Nucleus accumbens (tissue), 56 donors: ENCODE measurements around the gene TTYH2.

Experiments
- DNase-seq, 56 donors: peaks; one replicate each; lab custom pipeline; 2025; lab: John Stamatoyannopoulos, UW

TTYH2 gene

DNA sequence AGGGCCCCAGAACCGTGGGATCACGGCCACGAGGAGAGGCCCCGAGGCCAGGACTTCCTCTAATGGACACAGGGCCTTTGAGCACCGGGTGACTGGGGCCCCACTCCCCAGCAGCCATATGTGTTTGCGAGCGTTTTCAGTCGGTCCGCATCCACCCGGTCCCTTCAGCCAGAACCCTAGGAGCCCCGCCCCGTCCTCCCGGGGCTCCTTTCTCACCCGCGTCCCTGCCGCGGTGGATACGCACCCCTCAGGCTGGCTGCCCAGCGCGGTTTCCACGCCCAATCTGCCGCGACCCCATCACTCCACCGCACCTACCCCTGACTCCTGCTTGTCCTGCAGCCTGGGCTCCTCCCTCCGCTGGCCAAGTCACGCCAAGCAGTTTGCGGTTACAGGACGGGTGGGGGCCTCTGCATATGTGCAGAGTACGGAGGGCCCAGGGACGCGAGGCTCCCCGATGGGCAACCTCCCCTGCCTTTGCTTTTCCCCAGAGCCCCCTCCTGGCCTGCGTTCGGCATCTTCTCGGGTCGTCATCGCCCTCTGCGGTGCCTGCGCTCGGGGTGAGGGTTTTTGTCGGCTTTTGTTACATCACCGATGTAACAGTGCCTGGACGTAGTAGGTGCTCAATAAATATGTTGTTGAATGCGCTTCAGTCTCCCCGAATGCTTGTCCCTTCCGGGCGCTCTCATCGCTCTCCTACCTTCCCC lies 1.0 kb upstream of the TTYH2 start:
- peak in 27 of 56 donors; percentile 5 to 63 (median 49) for DNase-seq

DNA sequence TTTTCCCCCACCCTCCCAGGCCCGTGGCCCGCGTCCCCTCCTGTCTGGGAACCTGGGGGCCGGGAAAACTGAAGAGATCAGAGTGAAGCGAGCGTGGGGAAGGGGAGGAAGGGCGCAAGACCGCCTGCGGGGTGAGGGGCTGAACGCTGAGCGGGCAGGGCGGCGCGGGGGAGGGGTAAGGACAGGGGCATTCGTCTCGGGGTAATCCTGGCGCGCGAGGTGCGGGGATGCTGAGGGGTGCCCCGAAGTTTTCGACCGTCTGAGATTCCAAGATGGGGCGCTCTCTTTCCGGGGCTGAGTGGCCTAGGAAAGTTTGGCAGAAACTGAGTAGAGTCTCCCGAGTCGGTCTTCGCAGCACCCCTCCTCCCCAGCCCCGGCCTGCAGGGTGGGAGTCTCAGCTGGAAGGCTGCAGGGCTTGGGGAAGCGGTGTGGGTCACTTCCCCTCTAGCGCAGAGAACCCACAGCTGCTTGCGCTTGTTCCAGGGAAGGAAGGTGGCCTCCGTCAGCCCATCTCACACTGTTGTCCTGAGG lies 555 bp downstream of the TTYH2 start:
- DNase-seq = peak in 36 of 56 donors; percentile 8 to 69 (median 44)

DNA sequence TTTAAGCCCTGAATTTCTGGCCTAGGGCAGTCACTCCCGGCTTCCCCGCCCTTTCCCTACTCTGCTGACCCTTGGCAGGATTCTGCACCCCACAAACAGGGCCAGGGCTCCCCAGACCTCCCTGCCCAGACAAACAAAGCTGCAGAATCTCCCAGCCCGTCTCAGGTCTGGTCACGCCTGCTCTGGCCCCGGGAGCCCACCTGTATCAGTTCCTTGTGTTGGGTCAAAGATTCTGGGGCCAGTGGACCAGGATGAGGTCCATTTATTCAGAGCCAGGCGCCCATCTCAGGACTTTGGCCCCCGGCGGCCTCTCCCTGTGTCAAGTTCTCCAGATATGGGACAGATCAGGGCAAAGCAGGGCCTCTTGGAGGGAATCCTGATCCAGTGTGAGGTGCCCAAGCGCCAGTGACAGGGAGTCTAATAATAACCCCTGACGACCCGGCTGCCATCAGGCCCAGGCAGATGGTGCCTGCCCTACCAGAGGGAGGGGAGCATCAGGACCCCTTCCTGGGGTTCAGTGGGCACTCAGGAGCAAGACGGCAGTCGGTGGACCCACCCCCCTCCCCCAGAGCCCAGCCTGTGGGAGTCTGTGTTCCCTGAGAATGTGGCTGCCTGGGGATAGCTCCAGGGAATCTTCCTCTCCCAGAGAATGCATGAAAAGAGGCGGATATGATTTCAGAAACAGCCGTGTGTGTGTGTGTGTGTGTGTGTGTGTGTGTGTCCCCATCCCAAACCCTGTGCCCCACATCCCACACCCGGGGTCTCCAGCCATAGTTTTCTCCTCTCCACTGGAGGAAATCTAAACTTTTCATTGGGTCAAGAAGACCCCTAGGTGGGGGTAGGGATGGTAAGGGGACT lies 1.3 kb downstream of the TTYH2 start:
- DNase-seq = peak in 6 of 56 donors; percentile 6 to 47 (median 31)

DNA sequence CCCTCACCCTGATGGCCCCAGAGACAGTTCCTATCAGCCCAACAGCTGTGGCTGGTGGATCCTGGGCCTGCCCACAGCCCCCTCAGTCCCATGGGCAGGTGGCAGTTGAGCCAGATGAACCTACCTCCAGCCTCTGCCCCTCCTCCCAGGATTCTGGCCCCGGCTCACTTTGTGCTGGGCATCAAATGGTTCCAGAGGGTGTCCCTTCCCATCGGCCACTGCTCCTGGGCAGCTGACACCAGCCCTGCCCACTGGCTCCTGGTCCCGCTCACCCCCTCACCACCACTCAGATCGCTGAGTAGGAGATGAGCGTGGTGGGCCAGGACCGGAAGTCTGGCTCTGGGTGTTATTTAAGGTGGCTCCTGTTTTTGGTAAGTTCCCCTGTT lies 2.0 kb downstream of the TTYH2 start:
- peak in 51 of 56 donors; percentile 8 to 81 (median 50) for DNase-seq

DNA sequence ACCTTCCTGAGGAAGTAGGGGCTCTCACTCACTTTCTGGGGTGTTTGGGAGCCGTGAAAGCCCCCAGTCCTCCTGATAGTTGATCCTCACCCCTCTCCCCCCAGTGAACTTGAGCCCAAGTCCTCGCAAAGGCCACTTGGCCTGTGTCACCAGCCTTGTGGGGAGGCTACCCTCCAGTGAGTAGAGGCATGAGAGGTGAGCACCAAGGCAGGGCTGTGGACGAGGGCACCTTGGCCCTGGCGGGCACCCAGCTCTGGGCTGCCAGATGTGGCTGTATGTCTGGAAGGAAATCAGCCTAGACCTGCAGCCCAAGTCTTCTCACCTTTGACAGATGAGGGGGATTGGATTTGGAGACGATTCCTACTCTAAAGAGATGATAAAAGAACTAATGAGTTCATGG lies 3.1 kb downstream of the TTYH2 start:
- no peak for DNase-seq

DNA sequence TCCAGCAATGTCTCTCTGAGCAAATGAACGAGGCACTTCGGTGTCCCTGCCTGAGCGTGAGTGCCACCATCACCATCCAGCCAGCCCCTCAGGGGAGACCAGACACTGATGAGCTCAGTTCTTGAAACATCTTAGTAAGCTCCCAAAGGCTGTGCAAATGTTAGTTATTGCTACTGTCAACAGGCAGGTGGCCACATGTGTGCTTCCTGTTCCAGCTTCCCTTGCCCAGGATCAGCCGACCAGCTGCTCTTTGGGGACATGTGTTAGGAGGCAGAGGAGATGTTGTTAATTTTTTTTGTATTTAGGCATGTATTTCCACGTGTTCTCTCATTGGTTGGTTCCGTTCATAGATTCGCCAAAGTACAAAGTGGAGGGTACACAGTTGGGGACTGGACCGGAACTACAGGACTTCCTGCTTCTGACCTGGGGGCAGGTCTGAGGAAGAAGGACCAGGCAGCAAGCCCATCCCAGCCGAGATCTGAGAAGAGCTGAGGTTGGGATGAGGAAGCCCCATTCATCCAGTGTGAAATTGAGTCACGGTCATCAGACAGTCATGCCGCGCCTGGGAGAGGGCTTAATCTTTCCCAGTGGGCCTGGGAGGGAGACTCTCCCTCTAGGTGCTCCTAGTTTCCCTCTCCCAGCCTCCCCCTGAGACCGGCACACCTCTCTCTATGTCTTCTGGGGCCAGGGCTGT lies 3.8 kb downstream of the TTYH2 start:
- DNase-seq = peak in 1 of 56 donors; percentile 20

DNA sequence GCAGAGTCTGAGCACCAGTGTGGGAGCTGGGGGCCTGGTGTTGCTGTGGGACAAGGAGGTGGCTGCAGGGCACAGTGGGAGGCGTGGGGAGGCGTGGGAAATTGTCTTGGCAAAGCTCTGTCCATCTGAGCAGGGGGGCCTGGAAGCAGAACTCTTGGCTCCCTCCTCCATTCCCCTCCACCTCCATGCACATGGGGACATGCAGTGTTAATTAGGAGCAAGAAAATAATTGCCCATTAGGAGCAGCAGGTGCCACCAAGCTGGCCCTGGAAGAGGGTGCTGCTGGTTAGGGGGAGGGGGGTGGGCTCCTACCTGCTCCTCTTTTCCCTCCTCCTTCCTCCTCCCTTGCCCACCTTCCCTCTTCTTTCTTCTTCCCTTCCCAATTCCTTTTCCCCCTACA lies 4.5 kb downstream of the TTYH2 start:
- DNase-seq = no peak

DNA sequence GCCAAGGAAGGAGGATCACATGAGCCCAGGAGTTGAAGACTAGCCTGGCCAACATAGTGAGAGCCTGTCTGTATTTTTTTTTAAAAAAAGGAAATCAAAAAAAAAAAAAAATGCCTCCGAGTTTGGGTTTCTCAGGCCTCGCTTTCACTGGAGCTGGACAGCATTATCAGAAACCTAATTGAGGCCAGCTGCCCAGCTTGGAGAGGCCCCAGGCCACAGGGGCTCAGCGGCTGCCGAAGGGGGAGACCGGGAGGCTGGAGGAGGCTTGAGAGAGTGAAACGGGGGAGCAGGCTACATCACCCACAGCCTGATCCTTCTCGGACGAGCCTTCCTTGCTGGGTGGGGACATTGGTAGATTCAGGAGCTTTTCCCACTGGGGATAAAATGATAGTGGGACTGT lies 5.1 kb downstream of the TTYH2 start:
- DNase-seq = no peak

DNA sequence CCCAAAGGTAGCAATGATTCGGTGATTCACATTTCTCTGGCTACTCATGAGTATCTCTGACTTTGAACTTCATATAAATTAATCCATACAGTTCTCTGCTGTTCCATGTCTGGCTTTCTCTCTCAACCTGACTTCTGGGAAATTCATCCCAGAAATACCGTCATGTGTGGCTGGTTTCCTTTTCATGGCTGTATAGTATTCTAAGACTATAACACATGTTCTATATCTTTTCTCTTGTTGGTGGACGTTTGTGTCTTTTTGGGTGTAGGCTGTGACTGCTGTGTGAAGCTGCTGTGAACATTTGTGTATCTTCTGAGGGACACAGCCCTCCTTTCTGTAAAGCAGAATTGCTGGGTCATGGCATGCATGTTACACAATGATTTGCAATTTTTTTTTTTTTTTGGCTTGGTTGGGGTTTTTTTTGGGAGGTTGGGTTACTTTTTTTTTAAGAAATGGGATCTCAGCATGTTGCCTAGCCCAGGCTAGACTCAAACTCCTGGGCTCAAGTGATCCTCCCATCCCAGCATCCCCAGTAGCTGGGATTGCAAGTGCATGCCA lies 6.3 kb downstream of the TTYH2 start:
- no peak for DNase-seq

DNA sequence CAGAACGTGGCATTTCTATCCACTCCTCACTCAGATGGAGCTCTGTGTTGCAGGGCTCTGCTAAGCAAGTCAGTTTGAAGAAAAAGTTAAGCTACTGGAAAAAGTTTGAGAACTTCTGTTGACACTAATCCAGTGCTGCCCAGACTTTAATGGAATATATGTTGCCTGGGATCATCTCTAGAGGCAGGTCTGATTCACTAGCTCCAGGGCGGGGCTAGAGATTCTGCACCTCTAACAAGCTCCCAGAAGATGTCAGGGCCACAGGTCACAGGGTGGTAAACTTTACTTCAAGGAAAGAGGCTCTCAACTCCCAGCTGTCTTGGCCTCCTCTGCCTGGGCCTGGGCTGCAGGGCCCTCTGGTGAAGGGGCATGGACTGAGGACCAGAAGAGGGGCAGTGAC lies 6.8 kb downstream of the TTYH2 start:
- DNase-seq = no peak

DNA sequence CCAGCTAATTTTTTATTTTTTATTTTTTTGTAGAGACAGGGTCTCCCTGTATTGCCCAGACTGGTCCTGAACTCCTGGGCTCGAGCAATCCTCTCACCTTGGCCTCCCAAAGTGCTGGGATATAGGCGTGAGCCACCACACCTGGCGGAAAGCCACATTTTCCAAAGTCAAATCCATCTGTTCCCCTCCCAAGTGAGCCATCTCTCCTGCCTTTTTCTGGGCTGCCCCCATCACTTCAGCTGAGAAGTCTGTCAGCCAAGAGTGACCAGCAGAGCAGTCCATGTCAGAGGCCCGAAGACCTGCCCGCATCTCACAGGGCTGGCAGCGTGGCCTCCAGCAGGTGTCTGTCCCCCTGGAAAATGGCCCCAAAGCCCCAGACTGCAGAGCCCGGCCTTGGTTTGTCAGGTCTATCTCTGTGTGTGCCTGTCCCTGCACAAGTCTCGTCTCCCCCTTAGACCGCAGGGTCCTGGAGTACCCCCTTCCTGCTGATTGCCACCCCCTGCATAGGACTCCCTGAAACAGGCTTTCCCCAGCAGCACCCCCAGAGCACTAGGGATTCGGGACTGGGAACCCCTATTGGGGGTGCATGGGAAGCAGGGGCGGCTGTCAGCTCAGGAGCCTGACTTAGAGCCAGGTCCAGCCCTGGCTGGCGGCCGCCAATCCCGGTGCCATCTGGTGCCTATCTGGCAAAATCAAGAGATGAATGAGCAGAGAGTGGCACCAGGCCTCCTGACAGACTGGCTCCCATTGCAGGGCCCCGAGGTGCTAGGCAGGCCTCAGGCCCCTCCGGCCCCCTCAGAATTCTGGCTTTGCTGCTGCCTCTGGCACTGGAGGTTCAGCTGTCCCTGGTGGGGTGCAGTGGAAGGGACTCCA lies 7.8 kb downstream of the TTYH2 start:
- no peak for DNase-seq

DNA sequence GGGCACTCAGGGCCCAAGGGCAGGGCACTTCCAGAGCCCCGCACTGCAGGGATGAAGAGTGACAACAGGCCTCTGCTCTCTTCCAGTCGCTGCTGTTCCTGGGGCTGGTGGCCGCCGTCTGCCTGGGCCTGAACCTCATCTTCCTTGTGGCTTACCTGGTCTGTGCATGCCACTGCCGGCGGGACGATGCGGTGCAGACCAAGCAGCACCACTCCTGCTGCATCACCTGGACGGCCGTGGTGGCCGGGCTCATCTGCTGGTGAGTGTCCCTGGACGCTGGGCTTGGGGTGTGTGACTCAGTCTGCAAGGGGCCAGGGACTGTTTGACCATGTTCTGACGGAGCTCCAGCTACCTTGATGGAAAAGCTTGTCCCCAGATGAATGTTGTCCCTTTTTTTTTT lies 9.0 kb downstream of the TTYH2 start:
- DNase-seq = no peak

DNA sequence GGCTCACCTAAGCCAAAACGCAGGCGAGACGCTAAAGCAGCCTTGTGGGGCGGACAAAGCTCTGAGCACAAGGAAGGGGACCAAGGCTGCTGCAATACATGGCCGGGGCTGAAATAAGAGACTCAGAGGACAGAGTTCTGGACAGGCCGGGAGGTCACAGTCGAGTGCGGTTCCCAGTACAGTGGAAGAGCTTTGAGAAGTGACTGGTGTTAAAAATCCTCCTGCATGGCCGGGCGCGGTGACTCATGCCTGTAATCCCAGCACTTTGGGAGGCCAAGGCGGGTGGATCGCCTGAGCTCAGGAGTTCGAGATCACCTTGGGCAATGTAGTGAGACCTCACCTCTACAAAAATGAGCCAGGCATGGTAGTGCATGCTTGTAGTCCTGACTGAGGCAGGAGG lies 10.5 kb downstream of the TTYH2 start:
- no peak for DNase-seq

DNA sequence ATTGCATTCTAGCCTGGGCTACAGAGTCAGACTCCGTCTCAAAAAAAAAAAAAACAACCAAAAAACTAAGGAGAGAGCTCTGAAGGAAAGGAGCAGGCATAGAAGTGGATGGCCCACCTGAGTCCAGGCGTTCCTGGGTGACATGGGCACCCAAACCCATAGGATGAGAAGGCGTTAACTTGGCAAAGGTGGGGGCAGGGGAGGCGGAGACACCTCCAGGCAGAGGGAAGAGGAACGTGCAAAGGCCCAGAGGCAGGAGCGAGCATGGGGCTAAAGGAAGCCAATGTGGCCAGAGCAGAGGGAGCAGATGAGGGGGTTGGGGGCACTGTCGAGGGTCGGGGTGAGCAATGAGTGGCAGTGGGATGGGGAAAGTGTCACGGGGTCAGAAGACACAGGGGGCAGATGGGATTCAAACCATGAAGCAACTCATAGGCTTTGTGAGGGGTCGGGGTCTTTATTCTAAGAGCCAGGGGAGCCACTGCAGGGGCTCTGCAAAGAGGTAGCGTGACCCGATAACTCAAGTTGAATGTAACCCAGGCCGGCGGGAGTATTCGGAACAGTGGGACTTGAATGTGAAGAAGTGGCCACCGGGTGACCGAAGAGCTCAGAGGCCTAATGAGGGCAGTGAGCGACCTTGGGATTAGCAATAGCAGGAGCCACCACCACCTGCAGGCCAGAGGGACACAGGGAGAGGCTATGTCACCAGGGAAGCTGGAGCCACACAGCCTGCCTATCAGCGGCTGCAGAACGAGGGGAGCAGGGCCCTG lies 11.8 kb downstream of the TTYH2 start:
- no peak for DNase-seq

DNA sequence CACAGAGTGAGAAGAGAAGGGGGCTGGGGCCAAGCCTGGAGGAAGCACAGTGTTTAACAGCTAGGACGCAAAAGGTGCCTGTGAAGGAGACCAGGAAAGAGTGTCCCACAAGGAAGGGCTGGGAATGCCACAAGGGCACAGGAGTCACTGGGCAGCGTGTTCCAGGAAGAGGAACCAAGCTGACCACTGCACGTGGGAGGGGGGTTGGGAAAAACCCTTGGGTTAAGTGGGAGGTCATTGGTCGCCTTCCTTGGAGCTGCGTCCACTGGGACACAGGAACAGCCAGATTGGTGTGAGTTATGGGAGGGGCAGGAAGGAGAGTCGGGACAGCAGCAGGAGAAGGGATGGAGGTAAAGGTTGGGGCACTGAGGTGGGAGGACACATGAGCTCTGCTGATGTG lies 12.9 kb downstream of the TTYH2 start:
- DNase-seq = no peak

DNA sequence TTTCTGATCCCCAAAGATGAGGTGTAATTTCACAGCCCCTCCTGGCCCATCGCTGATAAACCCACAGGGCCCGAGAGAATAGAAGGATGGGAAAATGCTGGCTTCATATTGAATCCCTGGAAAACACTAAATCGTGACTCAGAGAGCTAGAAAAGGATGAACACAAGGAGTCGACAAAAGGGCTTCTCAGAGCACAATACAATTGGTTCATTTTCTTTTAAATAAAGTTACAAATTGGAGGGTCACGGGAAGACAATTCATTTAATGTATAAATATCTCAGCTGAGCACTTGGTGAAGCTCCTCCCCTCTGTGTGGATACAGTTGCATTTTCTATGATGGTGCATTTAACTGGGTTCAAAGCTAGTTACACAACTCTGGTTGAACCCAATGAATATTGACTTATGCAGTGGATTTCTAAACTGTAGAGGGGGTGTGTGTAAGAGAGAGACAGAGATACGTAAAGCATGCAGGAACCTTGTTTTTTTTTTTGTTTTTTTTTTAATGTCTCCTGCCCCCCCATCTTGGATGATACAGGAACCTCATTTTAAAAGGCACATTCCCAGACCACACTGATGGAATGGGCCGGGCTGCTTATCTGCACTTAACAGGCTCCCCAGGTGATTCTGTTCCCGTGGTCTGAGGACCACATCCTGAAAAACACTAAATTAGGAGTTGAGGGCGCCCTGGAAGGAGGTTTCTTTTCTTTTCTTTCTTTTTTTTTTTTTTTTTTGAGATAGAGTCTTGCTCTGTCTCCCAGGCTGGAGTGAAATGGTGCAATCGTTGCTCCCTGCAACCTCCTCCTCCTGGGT lies 14.1 kb downstream of the TTYH2 start:
- no peak for DNase-seq

DNA sequence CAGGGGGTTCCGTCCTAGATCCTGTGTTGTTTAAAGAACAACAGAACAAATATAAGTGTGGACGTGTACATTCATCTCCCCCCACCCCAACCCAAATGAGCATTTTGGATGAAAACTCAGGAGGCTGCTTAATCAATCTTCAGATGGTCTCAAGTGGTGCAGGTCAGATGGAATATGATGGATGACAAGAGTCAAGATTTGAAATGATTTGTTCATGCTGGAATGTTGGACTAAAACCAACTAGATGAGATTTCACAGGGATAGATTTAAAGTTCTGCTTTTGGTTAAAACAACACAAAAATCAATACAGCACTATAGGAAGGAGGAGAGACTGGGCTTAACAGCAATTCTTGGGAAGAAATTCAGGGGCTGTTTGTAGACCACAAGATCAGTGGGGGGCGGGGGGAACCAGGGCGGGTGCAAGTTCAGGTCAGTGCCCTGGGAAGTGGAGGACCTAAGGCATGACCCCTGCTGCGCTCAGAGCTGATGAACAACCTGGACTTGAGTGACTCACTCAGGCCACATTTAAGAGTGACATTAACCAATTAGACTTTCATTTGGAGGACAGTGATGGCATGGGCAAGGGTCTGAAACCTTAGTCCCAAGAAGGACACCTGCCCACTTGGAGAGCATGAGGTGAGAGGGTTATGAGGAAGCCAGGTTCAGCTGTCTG lies 15.1 kb downstream of the TTYH2 start:
- DNase-seq = no peak

DNA sequence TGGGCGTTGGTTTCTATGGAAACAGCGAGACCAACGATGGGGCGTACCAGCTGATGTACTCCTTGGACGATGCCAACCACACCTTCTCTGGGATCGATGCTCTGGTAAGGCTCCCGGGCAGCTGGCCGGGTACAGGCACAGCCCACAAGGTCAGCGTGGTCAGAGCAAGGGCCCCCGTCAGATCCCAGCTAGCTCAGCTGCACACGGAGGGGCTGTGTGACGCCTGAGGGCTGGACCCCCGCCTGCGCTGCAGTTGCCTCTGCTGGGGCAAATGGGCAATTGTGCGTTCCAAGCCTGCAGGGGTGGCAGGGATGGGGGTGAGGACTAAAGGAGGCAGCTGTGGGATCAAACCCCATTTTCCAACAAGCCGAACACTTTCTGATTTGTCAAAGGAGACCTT lies 17.5 kb downstream of the TTYH2 start:
- DNase-seq = no peak
